WI38 (cell line): ENCODE measurements around the gene SAG.

ENCODE experiments used
- H3K4me3 ChIP-seq: 2 replicates; pipeline ENCODE4 v1.5.1; 2011; ENCODE audit warnings: low read depth, mild to moderate bottlenecking, control low read depth, low read length
- CTCF ChIP-seq: IDR thresholded peaks from 2 replicates; pipeline ENCODE4 v1.5.1; 2012; ENCODE audit warnings: low read depth, mild to moderate bottlenecking, control low read depth, low read length

The SAG gene

GRCh38 chr2:233273120-233273519 is 34.5 kb upstream of the SAG start:
- H3K4me3 ChIP-seq = no peak overlapping the region
- TF ChIP-seq CTCF = no peak

- no peak overlapping the region for H3K4me3 ChIP-seq
- no peak for TF ChIP-seq CTCF
These were observed 32.4 kb upstream of the SAG start for GRCh38 chr2:233275223-233275622.

GRCh38 chr2:233278921-233279320 is 28.7 kb upstream of the SAG start:
- no peak overlapping the region for H3K4me3 ChIP-seq
- TF ChIP-seq CTCF = no peak

- TF ChIP-seq CTCF = no peak
- no peak overlapping the region for H3K4me3 ChIP-seq
These were observed 27.4 kb upstream of the SAG start for GRCh38 chr2:233280114-233280693.

- no peak for TF ChIP-seq CTCF
- no peak overlapping the region for H3K4me3 ChIP-seq
These were observed 26.1 kb upstream of the SAG start for GRCh38 chr2:233281553-233281952.

GRCh38 chr2:233281992-233282603 is 25.5 kb upstream of the SAG start:
- TF ChIP-seq CTCF = no peak
- no peak overlapping the region for H3K4me3 ChIP-seq

- TF ChIP-seq CTCF = no peak
- H3K4me3 ChIP-seq = no peak overlapping the region
These were observed 21.7 kb upstream of the SAG start for GRCh38 chr2:233285921-233286320.
